ENCODE data around the gene ARL1.
"Not testable (repeated sequence)": the region's sequence is repeated elsewhere in the genome, so short reads cannot be mapped to it uniquely, and the experiment has no call there.

Gene ARL1

DNA sequence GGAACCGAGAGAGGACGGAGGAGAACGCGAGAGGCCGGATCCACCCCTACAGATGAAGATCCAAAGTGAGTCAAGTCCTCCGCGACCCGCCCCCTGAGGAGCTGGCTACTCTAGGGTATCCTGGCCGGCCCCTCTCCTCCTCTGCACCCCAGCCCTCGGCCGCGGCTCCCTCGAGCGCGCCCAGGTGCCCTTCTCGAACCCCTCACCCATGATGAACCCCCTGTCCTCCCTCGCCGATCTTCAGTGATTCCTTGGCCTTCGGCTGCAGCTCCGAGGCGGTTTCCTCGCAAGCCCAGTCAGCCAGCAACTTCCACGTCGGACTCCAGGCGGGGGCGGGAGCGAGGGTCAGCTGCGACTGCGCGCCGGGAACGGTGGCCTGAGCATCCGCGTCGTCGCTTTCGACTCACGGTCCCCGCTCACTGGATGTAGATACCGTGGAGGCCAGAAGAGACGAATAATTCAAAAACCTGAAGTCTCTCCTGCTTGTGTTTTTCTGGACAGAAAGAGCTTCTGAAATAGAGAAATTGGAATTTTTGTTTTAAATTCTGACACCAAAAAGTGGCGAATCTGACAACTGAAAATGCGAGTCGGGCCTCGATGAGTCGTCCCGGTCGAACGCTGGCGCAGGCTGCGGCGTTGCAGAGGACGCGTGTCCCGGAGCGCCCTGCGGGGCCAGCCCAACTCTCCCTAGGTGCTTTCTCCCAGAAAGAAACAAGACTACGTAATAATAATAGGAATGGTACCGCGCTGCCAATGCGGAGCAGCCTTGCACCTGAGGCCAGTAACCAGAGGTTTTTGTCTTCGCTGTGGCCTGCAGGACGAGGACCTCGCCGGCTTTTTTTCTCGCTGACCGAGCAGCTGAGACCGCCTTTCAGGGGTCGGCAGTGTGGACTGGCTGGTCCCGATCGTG lies at the start of gene ARL1:
ARL1 (minus strand) TSS at position 337 of the 910 bp plus-strand sequence; CDS start at position 210, 127 bp downstream.
- DNase-seq: peak; percentile 52

DNA sequence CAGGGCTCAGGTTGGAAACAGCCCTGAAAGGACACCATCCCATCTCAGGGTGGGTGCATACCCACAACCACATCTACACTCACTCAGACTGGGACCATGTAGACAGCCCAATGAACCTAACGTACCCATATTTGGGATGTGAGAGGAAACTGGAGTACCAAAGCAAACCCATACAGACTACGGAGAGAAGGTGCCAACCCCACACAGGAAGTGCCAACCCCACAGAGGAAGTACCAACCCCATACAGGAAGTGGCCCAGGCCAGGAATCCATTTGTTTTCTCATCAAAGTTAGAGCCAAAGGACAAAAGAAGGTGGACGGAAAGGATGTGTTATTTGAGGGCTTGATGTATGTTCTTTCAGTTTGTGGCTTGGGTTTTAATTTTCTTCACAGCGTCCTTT lies 48.1 kb upstream of the ARL1 start:
- no peak for DNase-seq

DNA sequence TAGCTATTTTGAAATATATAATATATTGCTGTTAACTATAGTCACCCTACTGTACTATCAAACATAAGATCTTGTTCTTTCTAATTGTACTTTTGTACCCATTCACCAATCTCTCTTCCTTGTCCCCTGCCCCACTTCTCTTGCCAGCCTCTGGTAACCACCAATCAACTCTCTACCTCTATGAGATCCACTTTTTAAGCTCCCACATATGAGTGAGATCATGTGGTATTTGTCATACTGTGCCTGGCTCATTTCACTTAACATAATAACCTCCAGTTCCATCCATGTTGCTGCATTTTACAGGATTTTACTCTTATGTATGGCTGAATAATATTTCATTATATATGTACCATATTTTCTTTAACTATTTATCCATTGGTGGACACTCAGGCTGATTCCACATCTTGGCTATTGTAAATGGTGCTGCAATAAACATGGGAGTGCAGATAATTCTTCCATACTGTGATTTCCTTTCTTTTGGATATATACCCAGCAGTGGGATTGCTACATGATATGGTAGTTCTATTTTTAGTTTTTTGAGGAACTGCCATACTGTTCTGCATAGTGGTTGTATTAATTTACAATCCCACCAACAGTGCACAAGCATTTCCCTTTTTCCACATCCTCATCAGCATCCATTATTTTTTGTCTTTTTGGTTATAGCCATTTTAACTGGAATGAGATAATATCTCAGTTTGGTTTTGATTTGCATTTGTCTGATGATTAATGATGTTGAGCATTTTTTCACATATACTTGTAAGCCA lies 34.1 kb upstream of the ARL1 start:
- no peak for DNase-seq

DNA sequence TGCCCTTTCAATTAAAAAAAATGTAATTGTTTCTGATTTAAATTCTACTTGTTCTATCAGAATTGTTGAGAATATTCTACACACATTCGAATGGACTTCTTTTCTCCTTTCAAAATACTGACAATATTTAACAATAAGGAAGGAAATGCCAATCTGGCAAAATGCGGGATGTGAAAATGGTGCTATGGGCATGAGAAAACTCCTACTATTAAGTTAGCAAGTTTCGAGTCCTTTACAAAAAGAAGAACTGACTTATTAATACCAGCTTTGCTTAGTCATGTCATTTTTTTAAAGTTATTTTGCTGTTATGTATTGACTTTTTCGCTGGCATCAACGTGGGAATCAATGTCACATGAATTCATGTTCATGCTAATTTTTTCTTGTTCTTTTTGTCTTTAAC lies 31.7 kb upstream of the ARL1 start:
- DNase-seq: no peak

DNA sequence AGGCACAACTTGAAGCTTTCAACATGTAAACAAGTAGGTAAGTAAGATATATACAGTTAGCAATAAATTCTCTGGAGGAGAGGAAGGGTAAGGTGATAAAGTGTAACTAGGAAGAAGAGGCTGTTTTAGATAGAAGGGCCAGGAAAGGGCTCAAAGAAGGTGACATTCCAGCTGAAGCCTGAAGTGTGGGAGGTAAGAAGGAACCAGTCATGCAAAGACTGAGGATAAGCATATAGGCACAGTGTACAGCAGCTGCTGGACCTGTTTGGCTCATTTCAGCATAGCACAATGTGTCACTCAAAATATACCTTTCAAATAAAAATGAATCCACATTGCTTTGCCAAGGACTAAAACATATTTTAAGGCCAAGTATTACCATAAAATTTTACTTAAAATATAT lies 28.6 kb upstream of the ARL1 start:
- no peak for DNase-seq

DNA sequence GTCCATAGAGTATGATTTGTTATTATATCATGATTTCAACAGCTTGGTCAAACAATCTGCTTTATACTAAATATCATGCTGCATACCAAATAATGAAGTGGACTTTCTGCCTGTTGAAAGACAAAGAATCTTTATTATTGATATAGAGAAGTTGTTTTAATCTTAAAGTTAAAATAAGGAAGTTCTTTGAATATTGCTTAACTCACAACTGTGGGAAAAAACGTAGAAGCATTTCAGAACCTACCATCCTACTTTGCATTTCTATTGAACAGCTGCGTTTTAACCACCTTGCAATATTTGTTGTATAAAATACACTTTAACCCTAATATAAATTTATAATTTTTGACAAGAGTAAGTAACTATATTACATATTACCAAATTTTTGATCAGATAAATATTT lies 22.9 kb upstream of the ARL1 start:
- no peak for DNase-seq

DNA sequence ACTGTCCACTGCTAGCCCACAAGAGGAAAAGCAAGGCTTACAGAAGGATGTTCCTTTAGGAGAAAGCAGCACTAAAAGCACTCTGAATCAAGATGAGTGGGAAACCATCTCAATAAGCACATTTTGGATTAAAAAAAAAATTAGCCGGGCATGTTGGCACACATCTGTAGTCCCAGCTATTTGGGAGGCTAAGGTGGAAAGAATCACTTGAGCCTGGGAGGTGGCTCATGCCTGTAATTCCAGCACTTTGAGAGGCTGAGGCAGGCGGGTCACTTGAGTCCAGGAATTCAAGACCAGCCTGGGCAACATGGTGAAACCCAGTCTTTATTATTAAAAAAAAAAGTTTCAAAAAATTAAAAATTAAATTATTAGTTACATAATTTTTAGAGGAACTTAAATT lies 17.0 kb upstream of the ARL1 start:
- no peak for DNase-seq

DNA sequence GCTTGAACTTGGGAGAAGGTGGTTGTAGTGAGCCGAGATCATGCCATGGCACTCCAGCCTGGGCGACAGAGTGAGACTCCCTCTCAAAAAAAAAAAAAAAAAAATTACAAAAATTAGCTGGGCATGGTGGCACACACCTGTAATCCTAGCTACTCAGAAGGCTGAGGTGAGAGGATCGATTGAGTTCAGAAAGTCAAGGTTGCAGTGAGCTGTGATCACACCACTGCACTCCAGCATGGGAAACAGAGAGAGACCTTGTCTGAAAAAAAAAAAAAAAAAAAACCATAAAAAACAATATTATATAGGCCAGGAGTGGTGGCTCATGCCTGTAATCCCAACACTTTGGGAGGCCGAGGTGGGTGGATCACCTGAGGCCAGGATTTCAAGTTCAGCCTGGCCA lies 14.5 kb upstream of the ARL1 start:
- DNase-seq: not testable (repeated sequence)

DNA sequence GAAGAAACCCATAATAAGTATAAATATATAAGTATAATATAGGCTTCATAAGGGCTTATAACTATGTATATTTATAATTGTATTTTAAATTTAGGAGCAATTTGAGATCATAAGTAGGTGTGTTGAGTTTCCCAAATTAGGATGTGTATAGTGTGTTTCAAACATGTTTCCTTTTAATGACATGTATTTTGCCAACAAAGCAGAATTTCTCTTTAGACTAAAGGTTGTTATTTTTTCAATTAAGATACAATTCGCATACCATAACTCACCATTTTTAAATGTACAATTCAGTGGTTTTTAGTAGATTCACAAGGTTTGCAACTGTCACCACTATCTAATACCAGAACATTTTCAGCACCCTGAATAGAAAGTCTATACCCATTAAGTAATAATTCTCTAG lies 7.7 kb upstream of the ARL1 start:
- no peak for DNase-seq

DNA sequence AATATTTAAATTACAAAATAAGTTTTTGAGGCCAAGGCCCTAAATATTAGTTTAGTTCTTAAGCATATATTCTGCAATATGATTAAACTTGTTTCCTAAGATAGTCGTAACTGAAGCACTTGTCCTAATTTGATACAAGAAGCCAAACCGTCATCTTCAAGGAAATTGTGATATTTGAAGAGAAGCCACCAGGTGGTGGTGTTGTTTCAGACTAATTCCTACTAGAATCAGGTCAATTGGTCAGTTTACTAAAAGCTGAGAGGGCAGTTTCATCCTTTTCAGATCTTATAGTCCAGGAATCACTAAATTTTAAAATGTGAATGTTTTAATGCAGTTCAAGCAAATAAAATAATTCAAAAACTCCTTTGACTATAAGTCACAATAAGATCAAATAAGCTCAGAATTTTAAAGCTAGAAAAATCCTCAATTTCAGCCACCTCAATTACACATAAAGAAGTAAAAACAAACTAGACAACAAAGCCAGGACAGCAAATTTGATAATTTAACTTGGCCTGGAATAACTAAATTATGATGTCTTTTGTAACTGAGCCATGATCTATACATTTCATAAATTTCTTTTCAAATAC lies 7.1 kb upstream of the ARL1 start:
- no peak for DNase-seq

DNA sequence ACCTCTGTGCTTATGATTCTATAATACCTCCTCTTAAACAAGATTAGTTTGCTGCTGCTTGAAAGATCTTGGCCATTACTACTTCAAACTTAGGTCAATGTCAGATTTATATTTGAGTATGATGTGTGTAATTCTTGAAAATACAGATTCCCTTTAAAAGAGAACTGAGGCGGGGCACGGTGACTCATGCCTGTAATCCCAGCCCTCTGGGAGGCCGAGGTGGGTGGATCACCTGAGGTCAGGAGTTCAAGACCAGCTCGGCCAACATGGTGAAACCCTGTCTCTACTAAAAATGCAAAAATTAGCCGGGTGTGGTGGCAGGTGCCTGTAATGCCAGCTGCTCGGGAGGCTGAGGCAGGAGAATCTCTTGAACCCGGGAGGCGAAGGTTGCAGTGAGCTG lies 2.6 kb upstream of the ARL1 start:
- not testable (repeated sequence) for DNase-seq

DNA sequence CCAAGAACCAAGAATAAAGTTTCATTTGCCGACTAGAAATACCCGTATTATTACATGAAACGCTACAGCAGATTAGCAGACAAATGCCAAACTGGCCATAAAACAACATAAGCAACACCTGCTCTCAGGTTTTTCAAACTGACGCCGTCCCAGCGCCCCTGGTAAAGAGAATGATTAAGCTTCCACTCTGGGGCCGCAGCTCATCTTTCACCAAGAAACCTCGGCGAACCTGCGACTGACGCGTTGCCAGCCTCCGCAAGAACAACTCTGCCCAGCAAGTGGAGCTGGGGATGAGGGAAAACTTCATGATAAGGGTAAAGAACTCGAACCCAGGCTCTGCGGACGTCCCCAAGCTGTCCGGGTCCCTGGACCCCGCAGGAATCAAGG lies 530 bp downstream of the ARL1 start:
- no peak for DNase-seq

DNA sequence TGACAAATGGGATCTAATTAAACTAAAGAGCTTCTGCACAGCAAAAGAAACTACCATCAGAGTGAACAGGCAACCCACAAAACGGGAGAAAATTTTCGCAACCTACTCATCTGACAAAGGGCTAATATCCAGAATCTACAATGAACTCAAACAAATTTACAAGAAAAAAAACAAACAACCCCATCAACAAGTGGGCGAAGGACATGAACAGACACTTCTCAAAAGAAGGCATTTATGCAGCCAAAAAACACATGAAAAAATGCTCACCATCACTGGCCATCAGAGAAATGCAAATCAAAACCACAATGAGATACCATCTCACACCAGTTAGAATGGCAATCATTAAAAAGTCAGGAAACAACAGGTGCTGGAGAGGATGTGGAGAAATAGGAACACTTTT lies 16.4 kb downstream of the ARL1 start:
- not testable (repeated sequence) for DNase-seq

DNA sequence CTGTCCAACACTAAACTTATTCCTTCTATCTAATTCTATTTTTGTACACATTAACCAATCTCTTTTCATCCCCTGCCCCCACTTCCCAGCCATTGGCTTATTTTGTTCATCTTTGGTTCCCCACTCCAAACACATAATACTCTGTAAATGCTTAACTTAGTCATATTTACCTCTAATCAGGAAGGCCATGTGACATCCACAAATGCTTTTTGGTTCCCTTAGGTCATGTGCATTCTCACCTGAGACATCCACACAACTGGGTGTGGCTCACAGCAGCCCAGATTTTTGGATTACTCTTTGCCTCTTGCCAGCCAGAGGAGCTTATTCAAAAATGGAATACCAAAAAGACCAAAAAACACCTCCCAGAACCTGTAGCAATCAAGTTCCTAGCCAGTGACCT lies 28.4 kb downstream of the ARL1 start:
- DNase-seq: no peak

DNA sequence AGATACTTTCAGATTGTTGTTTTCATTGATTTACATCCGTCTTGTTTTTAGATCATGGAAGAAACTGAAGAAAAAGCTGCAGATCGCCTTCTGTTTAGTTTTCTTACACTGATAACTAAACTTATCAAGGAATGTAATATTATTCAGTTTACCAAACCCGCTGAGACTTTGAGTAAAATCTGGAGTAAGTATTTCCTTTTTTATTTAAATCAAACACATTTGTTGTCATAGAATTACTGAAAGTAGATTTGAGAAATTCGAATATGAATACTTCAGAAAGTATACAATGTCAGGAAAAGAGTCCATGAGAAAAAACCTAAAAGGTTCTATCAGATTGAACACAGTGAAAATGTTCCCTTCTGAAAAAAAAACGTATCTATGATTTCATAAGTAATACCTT lies 32.0 kb downstream of the ARL1 start:
- DNase-seq: no peak

DNA sequence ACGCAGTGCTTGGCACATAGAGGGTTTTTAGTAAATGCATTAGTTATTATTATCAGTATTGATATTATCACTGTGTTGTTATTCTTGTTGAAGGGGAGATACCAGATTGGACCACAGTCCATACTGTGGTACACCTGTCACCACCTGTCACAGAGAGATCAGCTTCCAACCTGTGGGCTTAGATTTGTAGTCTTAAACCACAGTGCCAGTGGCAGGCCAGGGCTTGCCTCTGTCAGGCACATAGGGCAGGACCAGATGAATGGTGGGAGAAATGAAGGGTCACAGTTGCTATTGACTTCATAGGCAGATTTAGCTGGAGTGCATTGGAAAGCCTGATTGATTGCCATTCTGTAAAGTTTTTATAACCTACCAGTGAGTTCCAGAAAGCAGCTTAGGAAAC lies 35.1 kb downstream of the ARL1 start:
- DNase-seq: no peak

DNA sequence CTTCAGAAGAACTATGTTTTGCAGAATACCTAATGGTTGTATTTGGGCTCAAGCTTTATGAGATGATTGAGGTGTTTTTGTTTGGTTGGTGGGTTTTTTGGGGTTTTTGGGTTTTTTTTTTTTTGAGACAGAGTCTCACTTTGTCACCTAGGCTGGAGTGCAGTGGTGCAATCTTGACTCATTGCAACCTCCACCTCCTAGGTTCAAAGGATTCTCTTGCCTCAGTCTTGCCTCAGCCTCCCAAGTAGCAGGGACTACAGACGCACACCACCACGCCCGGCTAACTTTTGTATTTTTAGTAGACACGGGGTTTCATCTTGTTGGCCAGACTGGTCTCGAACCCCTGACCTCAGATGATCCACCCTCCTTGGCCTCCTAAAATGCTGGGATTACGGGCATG lies 39.6 kb downstream of the ARL1 start:
- DNase-seq: no peak

DNA sequence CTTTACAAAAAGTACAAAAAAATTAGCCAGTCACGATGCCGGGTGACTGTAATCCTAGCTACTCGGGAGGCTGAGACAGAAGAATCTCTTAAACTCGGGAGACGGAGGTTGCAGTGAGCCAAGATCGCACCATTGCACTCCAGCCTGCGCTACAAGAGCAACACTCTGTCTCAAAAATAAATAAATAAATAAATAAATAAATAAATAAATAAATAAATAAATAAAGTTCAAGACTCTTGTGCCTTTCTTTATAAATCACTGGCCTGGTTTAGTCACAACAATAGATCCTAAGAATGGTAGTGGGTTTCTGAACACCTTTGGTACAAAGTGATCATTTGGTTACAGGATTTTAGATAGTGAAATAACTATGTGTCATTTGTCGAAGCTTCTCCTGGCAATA lies 46.1 kb downstream of the ARL1 start:
- DNase-seq: no peak

DNA sequence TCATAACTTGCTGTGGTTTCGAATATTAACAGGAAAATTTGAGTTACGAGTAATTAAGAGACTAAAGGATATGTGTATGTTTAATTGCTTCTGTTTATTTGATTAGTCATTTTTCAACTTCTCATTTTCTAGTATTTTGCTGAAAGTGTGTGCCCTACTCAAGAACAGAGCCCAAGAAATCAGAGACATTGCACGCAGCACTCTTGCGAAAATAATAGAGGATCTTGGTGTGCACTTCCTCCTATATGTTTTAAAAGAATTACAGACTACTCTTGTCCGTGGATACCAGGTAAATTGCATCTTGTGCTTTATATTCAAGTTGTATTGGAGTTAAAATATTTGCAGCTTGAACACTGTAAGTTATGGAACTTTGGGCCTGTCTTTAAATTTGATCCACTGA lies 50.8 kb downstream of the ARL1 start:
- no peak for DNase-seq

DNA sequence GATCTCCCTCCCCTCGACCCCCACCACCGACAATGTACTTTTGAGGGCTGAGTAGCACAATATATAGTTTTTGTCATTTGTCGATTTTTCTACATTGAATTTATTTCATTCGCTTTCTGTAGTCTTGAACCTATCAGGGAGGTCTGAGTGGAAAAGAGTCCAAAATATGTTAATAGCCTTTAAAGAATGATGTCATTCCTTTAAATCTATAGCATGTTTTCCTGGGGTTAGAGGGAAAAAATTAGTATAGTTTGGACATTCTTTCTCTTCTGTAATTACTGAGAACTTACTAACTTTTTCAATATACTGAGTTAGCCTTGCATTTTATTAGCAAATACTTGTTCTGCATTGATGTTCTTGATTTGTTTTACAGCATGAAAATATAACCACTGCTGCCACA lies 55.9 kb downstream of the ARL1 start:
- DNase-seq: no peak

DNA sequence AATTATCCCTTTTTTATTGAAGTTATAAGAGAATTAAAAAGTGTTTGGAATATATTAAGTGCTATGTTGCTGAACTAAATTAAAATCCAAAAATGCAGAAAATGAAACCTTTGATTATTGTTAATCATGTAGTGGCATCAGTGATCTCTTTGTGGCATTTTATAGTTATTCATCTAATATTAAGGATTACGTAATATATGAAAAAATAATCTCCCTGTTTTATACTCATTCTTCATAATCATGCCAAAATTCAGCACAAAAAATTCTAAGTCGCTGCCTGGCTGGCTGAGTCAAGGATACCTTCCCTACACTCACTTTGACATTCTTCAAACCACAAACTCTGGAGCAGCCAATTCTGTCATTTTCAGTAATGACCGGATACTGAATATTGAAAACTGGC lies 63.7 kb downstream of the ARL1 start:
- DNase-seq: no peak
